CD4-positive, alpha-beta T cell treated with Interleukin-17A for 1 hour (primary cell): ENCODE measurements around the gene CGNL1.

Experiments used
- DNase-seq: peaks from one replicate; pipeline ENCODE4 v3.0.0-alpha.2; 2020

Gene CGNL1

DNA sequence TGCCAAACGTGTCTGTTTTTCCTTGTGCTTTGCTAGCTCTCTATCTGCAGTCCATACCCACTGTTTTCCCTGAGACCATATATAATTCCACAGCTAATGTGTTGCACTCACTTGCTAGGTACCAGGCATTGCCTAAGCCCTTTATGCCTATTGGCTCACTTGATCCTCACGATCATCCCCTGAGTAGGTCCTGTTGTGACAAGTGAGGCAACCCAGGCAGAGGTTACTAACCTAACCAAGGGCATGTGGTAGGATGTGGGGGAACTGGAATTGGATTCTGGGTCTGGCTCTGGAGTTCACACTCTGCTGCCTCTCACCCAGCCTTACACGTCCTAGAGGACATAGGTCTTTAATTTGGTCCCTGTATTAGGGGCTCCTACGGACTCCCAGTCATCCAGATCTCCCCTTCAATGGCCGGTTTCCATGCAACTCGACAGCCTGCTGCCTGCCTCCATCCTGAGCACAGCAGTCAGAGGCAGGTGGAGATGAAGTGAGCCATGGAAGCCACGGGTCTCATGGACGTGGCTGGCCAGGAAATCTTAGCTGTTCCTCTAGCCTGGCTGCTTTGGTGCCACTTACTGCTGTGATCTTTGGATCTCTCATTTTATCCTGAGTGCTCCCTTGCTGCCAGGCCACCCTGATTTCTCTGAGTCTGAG lies 176.5 kb downstream of the CGNL1 start:
- no peak for DNase-seq

DNA sequence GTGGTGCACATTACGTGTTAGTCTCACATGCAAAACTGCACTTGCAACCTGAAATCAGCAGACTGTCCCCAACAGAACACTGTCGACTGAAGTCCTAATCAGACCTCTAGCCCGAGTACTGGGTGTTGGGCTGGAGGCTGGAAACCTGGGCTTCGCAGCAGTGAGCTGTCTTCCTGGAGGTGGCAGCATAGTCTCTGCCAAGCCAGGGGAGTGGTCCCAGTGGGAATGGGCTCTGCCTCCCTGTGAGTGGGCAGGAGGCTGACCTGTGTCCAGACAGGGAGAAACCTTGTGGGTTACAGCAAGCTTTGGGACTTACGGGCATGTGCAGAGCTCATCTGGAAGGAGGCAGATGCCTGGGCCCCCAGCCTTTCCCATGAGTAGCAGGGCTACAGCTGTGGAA lies 177.2 kb downstream of the CGNL1 start:
- no peak for DNase-seq

DNA sequence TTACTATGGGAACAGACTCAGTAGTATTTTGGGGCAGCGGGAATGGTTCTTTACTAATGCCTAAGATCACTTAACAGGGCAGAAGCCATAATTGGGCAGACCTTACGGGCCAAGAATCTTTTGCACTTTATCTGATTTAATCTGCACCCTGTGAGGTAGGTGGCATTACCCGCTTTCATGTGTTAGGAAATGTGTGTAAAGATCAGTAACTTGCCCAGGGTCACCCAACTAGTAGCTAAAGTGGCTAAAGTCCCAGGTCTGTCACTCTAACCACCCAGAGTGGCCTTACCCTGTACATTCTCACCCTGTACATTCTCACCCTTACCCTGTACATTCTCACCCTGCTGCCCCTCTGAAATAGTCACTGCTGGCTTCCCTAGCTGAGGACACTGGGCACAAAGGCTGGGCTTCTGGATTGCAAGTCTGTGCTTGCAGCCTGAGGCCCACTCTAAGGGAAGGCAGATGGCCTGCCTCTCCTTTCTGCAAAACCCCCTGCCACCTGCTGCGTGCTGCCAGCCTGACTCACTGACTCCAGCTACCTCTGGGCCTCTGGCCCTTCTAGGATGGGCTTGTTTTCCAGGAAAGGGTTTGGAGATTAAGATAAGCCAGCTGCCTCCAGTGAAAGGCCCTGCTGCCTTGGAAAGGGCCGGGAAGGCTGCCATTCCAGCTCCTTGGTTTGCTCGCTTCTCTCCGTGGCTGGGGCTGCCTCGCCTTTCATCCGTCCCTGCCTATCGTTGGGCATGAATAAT lies 177.9 kb downstream of the CGNL1 start:
- no peak for DNase-seq

DNA sequence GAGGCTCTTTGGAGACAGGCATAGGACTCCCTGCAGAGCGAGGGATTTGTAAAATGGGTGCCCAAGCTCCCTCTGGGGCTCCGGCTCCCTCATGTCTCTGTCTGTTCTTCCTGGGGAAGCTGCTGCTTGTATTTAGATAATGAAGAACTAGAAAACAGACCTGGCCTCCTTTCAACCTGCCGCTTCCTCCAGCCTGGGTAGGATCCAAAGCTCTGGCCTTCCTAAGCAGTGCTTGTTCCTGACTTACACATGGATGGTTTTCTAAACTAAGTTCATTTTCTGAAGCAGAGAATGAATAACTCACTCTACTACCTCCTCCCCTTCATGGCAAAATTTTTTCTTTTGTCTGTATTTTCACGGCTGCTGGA lies 178.5 kb downstream of the CGNL1 start:
- DNase-seq: no peak

GRCh38 chr15:57555270-57555669 lies 179.0 kb downstream of the CGNL1 start:
- no peak for DNase-seq

DNA sequence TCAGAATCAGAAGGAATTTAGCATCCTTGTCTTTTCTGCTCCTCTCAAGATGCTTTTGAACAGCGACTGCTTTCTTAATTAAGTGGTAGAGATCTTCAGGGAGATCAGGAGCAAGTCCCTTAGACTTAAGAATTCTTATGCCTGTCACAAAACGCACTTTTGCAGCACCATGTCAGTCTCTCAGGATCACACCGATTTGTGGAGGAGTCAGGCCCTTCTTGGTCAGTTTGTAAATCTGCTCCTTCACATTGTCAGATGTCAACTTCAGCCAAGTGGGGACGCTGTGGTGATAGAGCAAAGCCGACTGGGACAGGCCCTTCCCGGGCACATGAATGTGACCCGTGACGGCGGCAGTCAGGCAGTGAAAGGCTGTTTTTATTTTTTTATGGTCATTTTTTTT lies 179.7 kb downstream of the CGNL1 start:
- no peak for DNase-seq

- DNase-seq: no peak
Observed at GRCh38 chr15:57557267-57557666, 181.0 kb downstream of the CGNL1 start.

- DNase-seq: no peak
Observed at GRCh38 chr15:57557810-57558209, 181.5 kb downstream of the CGNL1 start.

- DNase-seq: peak; percentile 63
Observed at GRCh38 chr15:57559875-57560274, 183.6 kb downstream of the CGNL1 start.

GRCh38 chr15:57561041-57561711 lies 184.9 kb downstream of the CGNL1 start:
- DNase-seq: peak; percentile 73

DNA sequence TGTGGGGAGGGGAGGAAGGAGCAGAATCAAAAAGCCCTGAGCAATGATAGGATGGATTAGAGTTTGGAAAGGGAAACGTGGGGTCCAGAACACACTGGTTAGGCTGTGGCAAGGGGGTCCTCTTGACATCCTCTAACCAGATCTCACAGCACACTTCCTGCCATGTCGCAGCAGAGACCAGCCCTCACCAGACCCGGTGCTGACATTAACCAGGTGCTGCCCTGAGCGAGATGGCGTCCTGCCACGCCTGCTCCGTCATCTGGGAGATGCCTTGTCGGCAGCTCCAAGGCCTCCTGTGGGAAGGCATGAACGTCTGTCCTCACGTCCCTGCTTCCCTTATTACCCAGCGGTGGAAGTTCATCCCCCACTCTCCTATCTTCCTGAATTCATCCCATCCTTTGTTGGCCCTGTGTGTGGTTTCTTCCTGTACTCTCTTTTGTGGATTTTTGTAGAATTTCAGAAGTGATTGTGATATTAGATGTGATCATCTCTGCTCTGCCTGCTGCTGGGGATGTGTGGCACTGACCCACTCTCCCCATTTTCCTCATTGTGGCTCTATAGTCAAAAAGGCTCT lies 186.0 kb downstream of the CGNL1 start:
- DNase-seq: no peak

DNA sequence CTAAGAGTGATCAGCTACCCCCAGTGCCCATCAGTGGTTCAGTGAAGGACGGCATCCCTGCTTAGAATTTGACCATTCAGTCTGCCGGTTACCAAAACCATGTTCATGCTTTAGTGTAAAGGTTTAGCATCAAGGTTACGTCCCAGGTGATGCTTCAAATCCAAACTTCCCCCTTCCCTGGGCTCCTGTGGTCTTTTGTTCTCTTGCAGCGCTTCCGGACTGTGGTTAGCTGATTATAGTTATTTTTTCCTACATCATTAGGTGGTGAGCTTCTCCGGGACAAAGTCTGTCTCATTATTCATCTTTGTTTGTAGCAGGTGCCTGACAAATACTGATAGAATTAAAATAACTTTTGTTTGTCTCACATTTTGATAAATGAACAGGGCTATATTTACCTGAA lies 187.1 kb downstream of the CGNL1 start:
- peak; percentile 11 for DNase-seq

DNA sequence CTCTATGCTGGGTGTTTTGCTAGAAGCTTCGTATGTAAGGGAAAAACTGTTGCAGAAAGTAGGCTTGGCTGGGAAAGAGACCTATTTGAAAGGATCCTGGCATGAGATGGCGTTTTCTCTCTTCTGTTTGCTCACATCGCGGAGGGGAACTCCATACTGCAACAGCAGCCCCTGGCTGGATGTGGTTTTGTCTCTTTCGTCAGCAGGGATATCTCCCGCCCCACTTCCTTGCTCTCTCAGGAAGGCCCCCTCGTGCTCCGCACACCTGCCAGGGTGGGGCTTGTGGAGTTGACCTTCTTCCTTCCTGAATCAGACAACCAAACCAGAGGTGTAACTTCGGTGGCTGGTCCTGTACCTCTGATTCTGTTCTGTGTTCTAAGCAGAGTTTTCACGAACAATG lies 189.0 kb downstream of the CGNL1 start:
- peak; percentile 53 for DNase-seq

DNA sequence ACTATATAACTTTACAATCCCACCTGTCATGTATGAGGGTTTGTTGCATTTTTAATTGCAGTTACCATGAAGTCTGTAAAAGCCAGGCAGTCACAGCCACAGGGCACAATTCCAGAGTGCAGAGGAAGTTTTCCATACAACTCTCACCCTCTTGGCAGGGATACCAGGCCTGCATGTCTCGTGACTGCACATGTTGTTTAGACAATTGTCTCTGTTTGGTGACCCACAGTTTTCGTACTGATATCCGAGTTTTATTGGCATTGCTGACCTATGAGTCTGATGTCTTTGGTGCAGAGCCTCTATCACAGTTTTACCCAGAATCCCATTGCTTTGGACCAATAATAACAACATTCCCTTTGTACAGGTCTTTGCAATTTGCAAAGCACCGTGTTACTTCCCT lies 190.5 kb downstream of the CGNL1 start:
- DNase-seq: no peak

GRCh38 chr15:57567891-57568290 lies 191.6 kb downstream of the CGNL1 start:
- no peak for DNase-seq

- DNase-seq: no peak
Observed at GRCh38 chr15:57568299-57568698, 192.0 kb downstream of the CGNL1 start.

GRCh38 chr15:57570340-57570739 lies 194.0 kb downstream of the CGNL1 start:
- DNase-seq: no peak

GRCh38 chr15:57570994-57571393 lies 194.7 kb downstream of the CGNL1 start:
- no peak for DNase-seq

DNA sequence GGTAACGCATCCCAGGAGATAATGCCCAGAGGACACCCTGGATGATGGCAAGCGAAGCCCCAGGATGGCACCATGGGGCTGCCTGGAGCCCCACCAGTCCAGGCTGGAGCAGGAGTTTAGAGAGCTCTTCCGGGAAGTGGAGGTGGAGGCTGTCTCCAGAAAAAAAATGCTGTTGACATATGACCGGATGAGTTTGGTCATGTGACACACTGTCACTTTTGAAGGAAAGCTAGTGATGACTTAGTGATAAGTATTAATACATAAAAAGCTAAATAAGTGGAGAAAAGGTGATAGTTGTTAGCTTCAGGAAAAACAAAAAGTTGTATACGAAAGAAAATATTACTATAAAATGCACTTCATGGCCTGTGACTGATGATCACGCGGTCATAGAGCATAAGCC lies 195.4 kb downstream of the CGNL1 start:
- DNase-seq: no peak

- DNase-seq: no peak
Observed at GRCh38 chr15:57572468-57572867, 196.2 kb downstream of the CGNL1 start.

DNA sequence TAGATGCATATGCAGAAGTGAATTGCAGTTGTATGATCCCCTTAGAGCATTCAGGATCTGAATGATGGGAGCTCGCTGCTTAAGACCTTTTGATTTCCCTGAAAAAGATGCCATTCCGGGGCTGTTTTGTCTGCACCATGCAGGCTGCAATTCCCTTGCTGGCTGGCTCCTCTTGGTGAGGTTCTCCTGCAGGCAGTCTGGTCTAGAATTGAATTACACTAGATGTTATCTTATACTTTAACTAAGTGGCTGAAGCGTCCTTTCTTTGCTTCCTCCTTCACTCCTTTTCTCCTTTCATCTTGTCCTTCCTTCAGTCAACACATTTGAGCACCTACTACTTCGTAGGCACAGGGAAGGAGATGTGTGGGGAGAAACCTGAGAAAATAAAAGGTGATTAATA lies 196.8 kb downstream of the CGNL1 start:
- no peak for DNase-seq

DNA sequence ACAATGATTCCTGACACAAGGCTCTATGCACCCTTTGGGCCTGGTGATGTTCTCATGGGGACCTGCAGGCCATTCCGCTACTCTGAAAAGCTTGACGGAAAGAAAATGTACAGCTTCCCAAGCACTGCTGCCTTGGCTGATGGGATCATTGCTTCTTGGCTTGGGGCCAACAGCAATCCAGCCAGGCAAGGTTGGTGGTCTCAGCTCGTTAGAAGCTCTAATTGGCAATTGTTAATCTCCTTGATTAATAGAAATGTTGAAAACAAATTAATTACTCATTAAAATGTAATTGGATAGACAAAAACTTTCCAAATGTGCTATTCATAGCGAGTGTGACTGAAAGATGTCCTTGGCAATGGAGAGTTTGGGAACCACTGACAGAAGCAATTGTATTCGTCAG lies 199.1 kb downstream of the CGNL1 start:
- no peak for DNase-seq

- no peak for DNase-seq
Observed at GRCh38 chr15:57578288-57578900, 202.1 kb downstream of the CGNL1 start.

DNA sequence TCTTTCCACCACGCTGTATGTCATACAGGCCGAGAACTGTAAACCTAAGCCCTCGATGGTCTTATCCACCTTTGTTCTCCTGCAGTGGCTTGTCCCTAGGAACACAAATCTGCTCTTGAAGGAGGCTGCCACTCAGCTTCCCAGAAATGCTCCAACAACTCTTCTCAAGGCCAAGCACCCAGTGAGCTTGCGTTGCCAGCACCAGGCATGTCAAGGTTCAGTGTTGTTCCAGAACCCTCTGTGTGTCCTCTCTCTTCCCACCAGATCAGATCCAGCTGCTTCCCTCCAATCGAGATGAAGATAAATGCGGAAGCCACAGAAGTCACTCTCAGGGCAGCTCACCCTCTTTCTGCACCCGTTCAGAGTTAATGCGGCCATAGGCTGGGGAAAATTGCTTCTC lies 204.1 kb downstream of the CGNL1 start:
- DNase-seq: no peak
